Gastrocnemius medialis (tissue), 4 donors: ENCODE measurements around the gene SUGCT.

Experiments
- CTCF ChIP-seq, 5 experiments: fragments of 450-650 bp in 3 of 5; fragments of 200-600 bp in 2 of 5; sonication (generic) in 2 of 5; IDR thresholded peaks in 4 of 5; conservative IDR thresholded peaks in 1 of 5; 1 replicate in 4 of 5; 2 replicates in 1 of 5; pipeline ENCODE4 v1.5.1; 2016 to 2019; ENCODE audit warnings: antibody characterized with exemption in 5 of 5, mild to moderate bottlenecking in 3 of 5, moderate library complexity in 3 of 5
- POLR2A ChIP-seq, 2 donors: fragments of 450-650 bp; IDR thresholded peaks; one replicate each; pipeline ENCODE4 v1.6.1; 2017; ENCODE audit warnings: antibody characterized with exemption in 2 of 2, mild to moderate bottlenecking in 2 of 2, moderate library complexity in 2 of 2

GRCh38 chr7:40584667-40585433 lies 450.0 kb downstream of the SUGCT start:
- TF ChIP-seq CTCF (IDR thresholded peaks at IDR 0.05 in 4 of 5, conservative IDR thresholded peaks at IDR 0.05 in 1 of 5) (no peak), POLR2A (IDR thresholded peaks at IDR 0.05) (no peak)
